Type B pancreatic cell (in vitro differentiated cells): ENCODE results near the gene CIRBP. TPM values are rescaled to one million over a fixed set of nuclear protein-coding genes. Genes with fewer than 3 reads are reported as not detected.

Experiments
- DNase-seq: peaks from one replicate; pipeline ENCODE4 v3.0.0; 2021; ENCODE audit warnings: mixed read lengths; ENCODE audit not compliant: unreplicated experiment; ENCODE audit errors: extremely low spot score
- H3K27ac Mint-ChIP-seq: 2 replicates; pipeline ENCODE4 v1.8.0; 2021; ENCODE audit warnings: mild to moderate bottlenecking, mixed read lengths
- H3K27me3 Mint-ChIP-seq: 2 replicates; pipeline ENCODE4 v1.8.0; 2021; ENCODE audit warnings: mixed read lengths
- H3K36me3 Mint-ChIP-seq: 2 replicates; pipeline ENCODE4 v1.8.0; 2021; ENCODE audit warnings: mixed read lengths
- H3K4me1 Mint-ChIP-seq: one replicate; pipeline ENCODE4 v1.8.0; 2021; ENCODE audit warnings: mixed read lengths; ENCODE audit not compliant: unreplicated experiment
- H3K4me3 Mint-ChIP-seq: 2 replicates; pipeline ENCODE4 v1.8.0; 2021; ENCODE audit warnings: mild to moderate bottlenecking, mixed read lengths
- H3K9me3 Mint-ChIP-seq: 2 replicates; pipeline ENCODE4 v1.8.0; 2021; ENCODE audit warnings: mixed read lengths
- total RNA-seq: library from RNA; stranded (reverse); gene quantifications from 2 replicates; pipeline ENCODE4 v1.2.1, GENCODE V29; 2021; ENCODE audit warnings: low replicate concordance
- TF ChIP-seq, protein P1 (sequence below): fragments of 200-600 bp; sonication (generic); conservative IDR thresholded peaks from 2 replicates; pipeline ENCODE4 v1.5.0; 2021; ENCODE audit warnings: antibody characterized with exemption, mild to moderate bottlenecking

Gene CIRBP
- total RNA-seq, 1 donor from 2014 or later = 421 TPM

DNA sequence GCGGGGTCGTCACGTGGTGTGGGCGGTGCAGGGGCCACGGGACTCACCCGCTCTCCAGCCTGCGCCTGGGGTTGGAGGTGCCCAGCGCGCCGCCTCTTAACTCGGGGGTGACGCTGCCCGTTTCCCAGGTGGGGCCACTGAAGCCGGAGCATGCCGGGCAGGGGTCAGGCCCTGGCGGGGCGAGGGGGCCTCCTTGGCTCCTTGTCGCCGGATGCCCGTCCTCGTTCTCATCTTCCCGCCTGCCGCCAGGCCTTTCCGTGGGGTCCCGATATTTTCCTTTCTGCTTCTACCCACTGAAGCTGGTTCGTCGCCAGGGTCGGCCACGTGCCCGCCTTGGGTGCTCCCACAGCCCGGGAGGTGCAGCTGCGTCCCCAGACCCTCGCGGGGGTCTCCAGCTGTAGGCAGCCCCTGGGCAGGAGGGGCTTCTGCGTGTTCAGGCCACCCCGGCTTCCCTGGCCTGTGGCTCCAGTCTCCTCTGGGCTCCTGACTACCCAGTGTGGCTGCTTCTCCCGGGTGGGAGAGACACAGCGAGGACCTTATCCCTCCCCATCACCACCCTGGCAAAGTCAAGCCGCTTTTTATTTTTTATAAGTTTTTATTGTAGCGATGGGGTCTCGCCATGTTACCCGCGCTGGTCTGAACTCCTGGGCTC is 7.0 kb downstream of the CIRBP start:
- H3K27me3 Mint-ChIP-seq = no peaks in the 10 kb centered on the region
- peaks cover 12% of the 10 kb centered on the region for H3K36me3 Mint-ChIP-seq
- H3K27ac Mint-ChIP-seq = peak overlapping the region; percentile 90
- H3K4me1 Mint-ChIP-seq = peaks cover 24% of the 10 kb centered on the region
- DNase-seq = no peak
- H3K4me3 Mint-ChIP-seq = peak overlapping the region; percentile 89
- TF ChIP-seq, protein P1, sequence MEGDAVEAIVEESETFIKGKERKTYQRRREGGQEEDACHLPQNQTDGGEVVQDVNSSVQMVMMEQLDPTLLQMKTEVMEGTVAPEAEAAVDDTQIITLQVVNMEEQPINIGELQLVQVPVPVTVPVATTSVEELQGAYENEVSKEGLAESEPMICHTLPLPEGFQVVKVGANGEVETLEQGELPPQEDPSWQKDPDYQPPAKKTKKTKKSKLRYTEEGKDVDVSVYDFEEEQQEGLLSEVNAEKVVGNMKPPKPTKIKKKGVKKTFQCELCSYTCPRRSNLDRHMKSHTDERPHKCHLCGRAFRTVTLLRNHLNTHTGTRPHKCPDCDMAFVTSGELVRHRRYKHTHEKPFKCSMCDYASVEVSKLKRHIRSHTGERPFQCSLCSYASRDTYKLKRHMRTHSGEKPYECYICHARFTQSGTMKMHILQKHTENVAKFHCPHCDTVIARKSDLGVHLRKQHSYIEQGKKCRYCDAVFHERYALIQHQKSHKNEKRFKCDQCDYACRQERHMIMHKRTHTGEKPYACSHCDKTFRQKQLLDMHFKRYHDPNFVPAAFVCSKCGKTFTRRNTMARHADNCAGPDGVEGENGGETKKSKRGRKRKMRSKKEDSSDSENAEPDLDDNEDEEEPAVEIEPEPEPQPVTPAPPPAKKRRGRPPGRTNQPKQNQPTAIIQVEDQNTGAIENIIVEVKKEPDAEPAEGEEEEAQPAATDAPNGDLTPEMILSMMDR = no peak
- H3K9me3 Mint-ChIP-seq = no peaks in the 10 kb centered on the region

DNA sequence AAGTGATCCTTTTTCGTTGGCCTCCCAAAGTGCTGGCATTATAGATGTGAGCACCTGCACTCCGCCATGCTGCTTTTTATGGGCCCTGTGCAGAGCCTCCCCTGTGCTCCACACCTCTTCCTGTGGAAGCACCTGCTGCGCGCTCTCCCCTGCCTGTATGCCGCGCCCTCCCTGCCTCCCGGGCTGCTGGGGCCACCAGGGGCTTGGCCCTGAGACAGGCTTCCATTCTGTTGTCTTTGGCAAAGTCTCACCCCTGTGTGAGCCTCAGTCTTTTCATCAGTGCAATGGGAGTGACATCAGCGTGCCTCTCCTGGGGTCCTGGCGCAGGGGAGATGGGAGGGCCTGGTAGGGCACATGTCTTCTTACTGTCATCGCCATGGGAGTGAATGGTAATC is 7.5 kb downstream of the CIRBP start:
- Mint-ChIP-seq H3K4me1 (peaks cover 21% of the 10 kb centered on the region), H3K27me3 (no peaks in the 10 kb centered on the region), H3K9me3 (no peaks in the 10 kb centered on the region), H3K4me3 (peak overlapping the region; percentile 89), H3K36me3 (peaks cover 9% of the 10 kb centered on the region), H3K27ac (peak overlapping the region; percentile 53)
- TF ChIP-seq, protein P1 = no peak
- DNase-seq = no peak

DNA sequence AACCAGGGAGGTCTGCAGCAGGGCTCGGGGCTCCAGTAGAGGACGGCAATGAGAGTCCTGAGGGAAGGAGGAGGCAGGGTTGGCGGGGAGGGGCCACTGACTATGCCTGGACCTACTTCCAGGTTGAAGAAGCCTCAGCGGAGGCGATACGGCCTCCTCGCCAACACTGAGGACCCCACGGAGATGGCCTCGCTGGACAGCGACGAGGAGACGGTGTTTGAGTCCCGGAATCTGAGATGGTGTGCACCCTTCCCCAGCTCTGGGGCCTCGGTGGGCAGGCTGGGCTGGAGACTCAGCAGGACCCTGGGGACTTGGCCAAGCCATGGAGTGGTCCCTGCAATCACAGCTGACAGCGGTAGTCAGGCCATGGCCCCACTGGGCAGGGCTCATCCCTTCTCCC is 7.9 kb downstream of the CIRBP start:
- Mint-ChIP-seq H3K27ac (peak overlapping the region; percentile 53), H3K36me3 (peaks cover 9% of the 10 kb centered on the region), H3K4me1 (peaks cover 21% of the 10 kb centered on the region), H3K27me3 (no peaks in the 10 kb centered on the region), H3K4me3 (peak overlapping the region; percentile 89), H3K9me3 (no peaks in the 10 kb centered on the region)
- TF ChIP-seq, protein P1 = no peak
- no peak for DNase-seq

DNA sequence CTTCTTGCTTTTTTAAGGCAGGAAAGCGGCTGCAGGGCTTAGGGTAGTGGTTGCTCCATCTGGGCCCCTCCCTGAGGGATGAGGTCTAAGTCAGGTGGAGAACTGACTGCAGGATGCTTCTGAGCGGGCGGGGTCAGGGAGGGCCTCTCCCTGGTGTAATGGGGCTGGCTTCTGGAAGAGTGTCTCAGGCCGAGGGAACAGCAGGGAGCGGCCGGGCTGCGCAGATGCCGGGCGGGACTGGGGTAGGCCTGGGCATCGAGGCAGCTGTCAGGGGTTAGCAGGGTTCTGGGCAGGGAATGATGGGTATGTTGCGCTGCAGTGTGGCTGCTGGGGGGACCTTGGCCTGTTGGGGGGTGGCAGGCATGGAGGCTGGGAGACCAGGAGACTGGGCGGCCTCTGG is 8.9 kb downstream of the CIRBP start:
- Mint-ChIP-seq H3K4me1 (peaks cover 16% of the 10 kb centered on the region), H3K9me3 (no peaks in the 10 kb centered on the region), H3K36me3 (peaks cover 5% of the 10 kb centered on the region), H3K27me3 (no peaks in the 10 kb centered on the region), H3K27ac (peak overlapping the region; percentile 53), H3K4me3 (peak overlapping the region; percentile 28)
- no peak for DNase-seq
- TF ChIP-seq, protein P1 = no peak

DNA sequence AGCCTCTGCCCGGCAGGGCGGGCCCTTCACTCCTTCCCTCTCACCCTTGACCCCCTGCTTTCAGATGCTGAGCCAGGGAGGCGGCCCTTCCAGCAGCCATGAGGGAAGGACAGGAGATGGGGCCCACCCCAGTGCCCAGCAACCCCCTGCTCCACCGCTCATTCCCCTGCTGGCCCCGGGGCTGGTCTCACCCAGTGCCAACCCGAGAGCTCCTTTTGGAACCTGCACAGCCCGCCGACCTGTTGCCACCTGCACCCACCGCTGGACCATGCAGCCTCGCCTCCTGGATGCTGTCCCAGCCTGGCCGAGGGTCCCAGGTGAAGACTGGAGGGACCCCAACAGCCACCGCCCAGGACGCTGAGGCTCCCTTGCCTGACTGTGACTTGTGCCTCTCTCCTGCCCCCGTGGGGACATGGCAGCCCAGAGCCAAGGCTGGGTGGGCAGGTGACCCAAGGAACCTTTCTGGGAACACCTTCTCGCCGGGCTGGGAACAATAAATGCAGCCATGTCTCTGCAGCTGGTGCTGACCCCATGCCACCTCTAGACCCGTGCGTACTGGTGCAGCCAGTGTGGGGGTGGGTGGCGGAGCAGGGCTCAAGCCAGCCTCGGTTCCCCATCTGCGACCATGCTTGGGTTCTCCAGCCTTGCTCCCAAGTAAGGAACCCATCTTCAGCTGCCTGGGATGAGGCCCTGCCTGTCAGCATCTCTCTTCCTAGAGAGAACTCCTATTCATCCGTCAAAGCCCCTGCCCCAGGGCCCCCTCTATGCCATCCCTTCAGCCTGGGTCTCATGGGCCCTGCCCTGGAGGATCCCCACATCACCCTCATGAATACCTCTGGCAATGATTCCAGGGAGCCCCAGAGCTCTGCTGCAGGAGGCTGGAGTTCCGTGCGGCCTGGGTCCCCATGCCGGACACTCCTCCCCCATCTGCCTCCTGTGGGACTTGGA is 9.9 kb downstream of the CIRBP start:
- TF ChIP-seq, protein P1 = no peak
- Mint-ChIP-seq H3K9me3 (no peaks in the 10 kb centered on the region), H3K36me3 (no peaks in the 10 kb centered on the region), H3K27ac (peak overlapping the region; percentile 85), H3K27me3 (no peaks in the 10 kb centered on the region), H3K4me3 (peak overlapping the region; percentile 82), H3K4me1 (peaks cover 10% of the 10 kb centered on the region)
- no peak for DNase-seq
